WERI-Rb-1 (cell line): ENCODE results near the gene IQCM.

ENCODE experiments used
- DNase-seq: peaks from one replicate; pipeline ENCODE4 v3.0.0-alpha.2; 2020
- H3K27ac ChIP-seq: fragments of 250-450 bp; sonication (Bioruptor Pico); 2 replicates; pipeline ENCODE4 v1.5.1; 2020; ENCODE audit warnings: mild to moderate bottlenecking, moderate library complexity
- H3K27me3 ChIP-seq: fragments of 250-450 bp; sonication (Bioruptor Pico); 2 replicates; pipeline ENCODE4 v1.5.1; 2021; ENCODE audit warnings: mild to moderate bottlenecking, low read depth, moderate library complexity; ENCODE audit not compliant: insufficient read depth, severe bottlenecking
- H3K36me3 ChIP-seq: fragments of 250-450 bp; sonication (Bioruptor Pico); 2 replicates; pipeline ENCODE4 v1.5.1; 2020; ENCODE audit warnings: mild to moderate bottlenecking, moderate library complexity
- H3K4me3 ChIP-seq: 2 replicates; pipeline ENCODE4 v1.5.1; 2011; ENCODE audit warnings: low read depth, mild to moderate bottlenecking, control low read depth, low read length
- H3K9me3 ChIP-seq: fragments of 250-450 bp; sonication (Bioruptor Pico); 2 replicates; pipeline ENCODE4 v1.5.1; 2021; ENCODE audit warnings: mild to moderate bottlenecking, moderate library complexity; ENCODE audit not compliant: severe bottlenecking
- TF ChIP-seq, protein P1 (sequence below): IDR thresholded peaks from 2 replicates; pipeline ENCODE4 v1.5.1; 2011; ENCODE audit warnings: low read depth, mild to moderate bottlenecking, control low read depth, inconsistent platforms, low read length

IQCM gene, protein sequence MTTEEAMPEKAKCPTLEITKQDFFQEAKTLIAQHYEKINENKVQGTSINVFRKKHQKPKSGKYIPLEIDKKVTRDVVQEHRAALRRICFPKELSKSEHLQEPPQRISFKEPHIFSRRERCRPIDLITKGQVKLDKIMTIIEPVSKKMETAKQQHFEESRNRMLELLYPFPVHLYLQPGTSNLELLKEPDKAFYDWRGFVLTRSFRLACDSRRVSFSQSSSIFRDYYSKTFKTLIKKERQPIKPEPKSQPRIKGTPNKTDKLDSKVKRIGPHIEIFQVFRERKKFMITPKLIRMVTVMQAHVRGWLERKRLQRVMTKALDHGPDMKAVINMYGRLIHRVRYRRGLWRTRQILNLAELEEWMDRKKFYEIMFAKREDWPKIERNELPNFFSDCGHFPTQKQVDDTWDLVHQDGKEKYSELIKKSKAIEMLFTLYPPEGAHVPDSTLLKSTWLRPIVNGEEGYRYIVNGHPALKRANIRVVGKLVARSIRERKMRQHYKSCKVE

DNA sequence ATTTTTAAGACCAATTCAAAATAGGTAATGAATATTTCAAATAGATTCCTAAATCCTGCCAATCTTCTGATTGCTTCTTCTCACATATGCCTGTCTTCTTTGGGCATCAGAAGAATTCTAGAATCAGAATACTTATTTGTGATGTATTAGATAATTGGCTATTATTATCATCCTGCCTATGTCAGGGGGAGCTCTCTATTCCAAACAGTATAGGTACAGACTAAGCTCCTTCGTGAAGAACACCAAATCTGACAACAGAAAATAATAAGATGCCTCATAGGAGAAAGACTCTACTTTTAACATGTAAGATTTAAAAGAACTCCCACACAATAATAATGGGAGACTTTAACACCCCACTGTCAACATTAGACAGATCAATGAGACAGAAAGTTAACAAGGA, at the start of gene IQCM:
TSS of gene IQCM (minus strand) at position 101 of the 400 bp plus-strand sequence. CDS start 73,152 bp downstream, outside the sequence.
- H3K27me3 ChIP-seq, result no peaks in the 10 kb centered on the region
- no peak for DNase-seq
- no peak within 1 kb of the TSS for H3K27ac ChIP-seq
- H3K9me3 ChIP-seq, result no peaks in the 10 kb centered on the region
- TF ChIP-seq, protein P1, sequence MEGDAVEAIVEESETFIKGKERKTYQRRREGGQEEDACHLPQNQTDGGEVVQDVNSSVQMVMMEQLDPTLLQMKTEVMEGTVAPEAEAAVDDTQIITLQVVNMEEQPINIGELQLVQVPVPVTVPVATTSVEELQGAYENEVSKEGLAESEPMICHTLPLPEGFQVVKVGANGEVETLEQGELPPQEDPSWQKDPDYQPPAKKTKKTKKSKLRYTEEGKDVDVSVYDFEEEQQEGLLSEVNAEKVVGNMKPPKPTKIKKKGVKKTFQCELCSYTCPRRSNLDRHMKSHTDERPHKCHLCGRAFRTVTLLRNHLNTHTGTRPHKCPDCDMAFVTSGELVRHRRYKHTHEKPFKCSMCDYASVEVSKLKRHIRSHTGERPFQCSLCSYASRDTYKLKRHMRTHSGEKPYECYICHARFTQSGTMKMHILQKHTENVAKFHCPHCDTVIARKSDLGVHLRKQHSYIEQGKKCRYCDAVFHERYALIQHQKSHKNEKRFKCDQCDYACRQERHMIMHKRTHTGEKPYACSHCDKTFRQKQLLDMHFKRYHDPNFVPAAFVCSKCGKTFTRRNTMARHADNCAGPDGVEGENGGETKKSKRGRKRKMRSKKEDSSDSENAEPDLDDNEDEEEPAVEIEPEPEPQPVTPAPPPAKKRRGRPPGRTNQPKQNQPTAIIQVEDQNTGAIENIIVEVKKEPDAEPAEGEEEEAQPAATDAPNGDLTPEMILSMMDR, result no peak
- no peaks in the 10 kb centered on the region for H3K36me3 ChIP-seq
- no peak within 1 kb of the TSS for H3K4me3 ChIP-seq

DNA sequence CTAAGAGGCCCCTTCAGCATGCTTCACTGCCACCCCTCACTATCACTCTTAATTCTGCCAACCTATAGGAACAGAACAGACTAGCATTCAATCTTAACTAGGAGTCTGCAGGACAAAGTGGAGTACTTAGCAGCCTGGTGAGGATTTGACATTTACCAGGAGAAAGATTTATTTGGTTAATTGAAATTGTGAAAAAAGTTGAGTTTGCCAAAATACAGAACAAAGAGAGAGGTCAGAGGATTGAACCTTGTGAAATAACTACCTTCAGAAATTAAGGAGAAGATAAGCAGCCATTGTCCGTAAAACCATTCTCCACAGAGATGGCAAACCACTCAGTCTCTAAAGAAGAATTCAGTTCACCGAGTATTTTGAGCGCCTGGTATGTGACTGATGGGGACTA, 41.8 kb upstream of the IQCM start:
- H3K27ac ChIP-seq, result no peak overlapping the region
- no peaks in the 10 kb centered on the region for H3K27me3 ChIP-seq
- H3K4me3 ChIP-seq, result no peak overlapping the region
- TF ChIP-seq, protein P1, result no peak
- DNase-seq, result no peak
- H3K9me3 ChIP-seq, result peaks cover 2% of the 10 kb centered on the region
- no peaks in the 10 kb centered on the region for H3K36me3 ChIP-seq

DNA sequence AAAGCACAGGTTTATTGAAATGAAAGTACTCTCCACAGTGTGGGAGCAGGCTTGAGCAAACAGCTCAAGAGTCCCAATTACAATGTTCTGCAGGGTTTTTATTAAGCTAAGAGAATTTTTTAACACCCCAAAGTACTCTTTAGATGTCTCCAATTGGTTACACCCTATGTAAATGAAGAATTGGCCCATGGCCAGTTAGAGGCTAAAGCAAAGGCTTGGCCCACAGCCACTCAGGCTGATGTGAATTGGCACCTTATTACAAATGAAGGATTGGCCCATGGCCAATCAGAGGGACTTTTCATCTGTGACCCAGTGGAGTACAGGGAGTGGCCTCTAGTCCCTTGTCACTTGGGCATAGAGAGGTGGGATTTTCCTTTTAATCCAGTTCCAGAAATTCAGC, 30.1 kb upstream of the IQCM start:
- H3K36me3 ChIP-seq, result no peaks in the 10 kb centered on the region
- H3K9me3 ChIP-seq, result no peaks in the 10 kb centered on the region
- TF ChIP-seq, protein P1, result no peak
- H3K4me3 ChIP-seq, result no peak overlapping the region
- no peak for DNase-seq
- H3K27ac ChIP-seq, result no peak overlapping the region
- H3K27me3 ChIP-seq, result no peaks in the 10 kb centered on the region

DNA sequence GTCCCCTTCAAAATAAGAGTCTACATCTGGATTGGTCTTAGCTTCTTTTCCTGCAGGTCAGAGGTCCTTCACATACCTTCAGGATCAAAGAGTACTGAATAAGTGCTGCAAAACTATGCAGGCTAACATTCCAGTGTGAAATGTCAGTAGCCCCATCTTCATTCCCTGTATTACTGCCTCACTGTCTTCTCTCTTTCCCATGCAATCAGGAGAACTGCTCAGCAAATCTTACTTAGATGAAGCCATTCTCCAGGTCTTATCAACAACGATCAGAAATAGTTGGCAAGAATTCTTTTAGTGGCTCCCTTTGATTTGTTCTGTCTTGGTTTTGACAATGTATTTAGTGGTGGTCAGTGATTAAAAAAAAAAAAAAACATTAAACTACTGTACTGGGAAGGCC, 26.0 kb upstream of the IQCM start:
- Histone ChIP-seq H3K27me3 (no peaks in the 10 kb centered on the region), H3K9me3 (no peaks in the 10 kb centered on the region), H3K4me3 (no peak overlapping the region), H3K36me3 (no peaks in the 10 kb centered on the region), H3K27ac (no peak overlapping the region)
- TF ChIP-seq, protein P1, result no peak
- no peak for DNase-seq

DNA sequence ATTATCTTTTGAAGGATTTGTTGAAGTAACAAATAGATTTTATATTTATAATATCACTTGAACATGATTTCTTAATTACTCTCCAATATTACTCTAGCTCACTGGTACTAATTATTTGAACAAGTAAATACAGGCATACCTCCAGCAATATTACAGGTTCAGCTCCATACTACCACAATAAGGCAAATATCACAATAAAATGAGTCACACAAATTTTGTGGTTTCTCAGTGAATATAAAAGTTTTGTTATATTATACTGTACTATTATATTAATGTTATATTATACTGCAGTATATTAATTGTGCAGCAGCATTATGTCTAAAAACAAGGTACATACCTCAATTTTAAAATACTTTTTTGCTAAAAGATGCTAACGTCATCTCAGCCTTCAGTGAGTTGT, 22.4 kb upstream of the IQCM start:
- no peak overlapping the region for H3K4me3 ChIP-seq
- TF ChIP-seq, protein P1, result no peak
- no peak overlapping the region for H3K27ac ChIP-seq
- no peaks in the 10 kb centered on the region for H3K36me3 ChIP-seq
- no peaks in the 10 kb centered on the region for H3K9me3 ChIP-seq
- no peaks in the 10 kb centered on the region for H3K27me3 ChIP-seq
- DNase-seq, result no peak

DNA sequence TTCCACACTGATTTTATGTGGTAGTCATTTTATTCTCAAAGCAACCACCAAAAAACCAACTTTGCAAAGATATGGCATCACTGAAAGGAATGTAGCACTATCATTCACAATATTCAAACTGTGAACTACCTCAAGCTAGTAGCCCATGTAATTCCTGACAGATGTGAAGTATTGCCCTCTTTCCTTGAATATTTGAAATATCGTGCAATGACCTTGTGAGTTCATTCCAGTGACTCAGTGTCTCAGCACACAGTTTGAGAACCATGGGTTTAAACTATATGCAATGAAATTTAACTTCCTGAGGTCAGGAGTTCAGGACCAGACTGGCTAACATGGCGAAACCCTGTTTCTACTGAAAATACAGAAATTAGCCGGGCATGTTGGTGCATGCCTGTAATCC, 20.9 kb upstream of the IQCM start:
- DNase-seq, result no peak
- Histone ChIP-seq H3K9me3 (no peaks in the 10 kb centered on the region), H3K4me3 (no peak overlapping the region), H3K27ac (no peak overlapping the region), H3K27me3 (no peaks in the 10 kb centered on the region), H3K36me3 (no peaks in the 10 kb centered on the region)
- TF ChIP-seq, protein P1, result no peak
